Esophagus squamous epithelium (tissue), 4 donors: ENCODE measurements around the gene ATP10A.

Experiments used
- CTCF ChIP-seq, 6 experiments: fragments of 450-650 bp in 4 of 6; fragments of 200-600 bp in 2 of 6; sonication (generic) in 2 of 6; IDR thresholded peaks; one replicate each; pipeline ENCODE4 v1.5.1; 2016 to 2019; ENCODE audit warnings: antibody characterized with exemption in 6 of 6, mild to moderate bottlenecking in 4 of 6, moderate library complexity in 4 of 6
- POLR2A ChIP-seq, 4 donors: fragments of 450-650 bp; IDR thresholded peaks; one replicate each; pipeline ENCODE4 v1.6.1; 2017; ENCODE audit warnings: antibody characterized with exemption in 4 of 4, mild to moderate bottlenecking in 4 of 4, moderate library complexity in 3 of 4

DNA sequence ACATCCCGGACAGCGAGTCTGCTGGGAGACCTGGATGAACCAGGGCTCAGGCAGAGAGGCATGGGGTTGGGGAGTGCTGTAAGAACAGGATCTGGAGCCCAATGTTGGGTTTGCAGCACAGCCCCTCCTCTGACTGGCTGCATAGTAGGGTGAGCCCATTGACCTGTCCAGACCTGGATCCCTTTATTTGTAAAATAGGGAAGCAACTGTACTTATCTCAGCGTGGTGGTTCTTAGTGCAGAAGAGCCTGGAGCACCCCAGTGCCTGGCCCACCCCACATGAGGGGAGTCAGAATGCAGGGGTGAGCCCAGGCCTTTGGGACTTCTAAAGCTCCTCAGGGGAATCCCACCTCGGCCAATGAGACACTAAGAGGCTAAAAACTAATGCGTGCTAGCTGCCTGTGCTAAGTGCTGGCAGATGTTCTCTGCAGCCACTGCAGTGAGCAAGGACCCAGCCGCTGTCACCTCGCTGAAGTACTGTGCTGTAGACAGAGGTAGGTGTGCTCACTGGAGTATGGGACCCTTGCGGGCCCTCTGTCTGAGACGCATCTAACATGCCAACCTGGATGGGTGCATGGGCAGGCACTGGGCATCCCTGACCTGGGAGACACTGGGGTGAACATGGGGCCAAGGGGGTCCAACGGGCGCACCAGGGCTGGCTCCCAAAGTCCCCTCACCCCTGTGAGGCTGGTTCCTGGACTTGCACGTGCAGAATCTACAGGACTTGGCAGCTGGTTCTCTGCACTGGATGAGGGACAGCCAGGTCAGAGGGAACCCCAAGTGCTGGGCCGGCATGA lies 95.6 kb downstream of the ATP10A start:
- no peak for TF ChIP-seq CTCF (IDR thresholded peaks at IDR 0.05)
- no peak for TF ChIP-seq POLR2A (IDR thresholded peaks at IDR 0.05)
